NCI-H2107 treated with DMSO at 0.1 percent for 48 hours (cell line): Measurements from ENCODE around the gene STAM2.

Experiments
- DNase-seq: peaks from one replicate; lab custom pipeline; 2025; ENCODE audit not compliant: unreplicated experiment; lab: John Stamatoyannopoulos, UW

STAM2 gene

GRCh38 chr2:152075461-152076050, 100.0 kb downstream of the STAM2 start:
- DNase-seq, result no peak

- DNase-seq, result no peak
Measured at GRCh38 chr2:152072011-152072410, 103.6 kb downstream of the STAM2 start.

- no peak for DNase-seq
Measured at GRCh38 chr2:152071518-152071917, 104.0 kb downstream of the STAM2 start.

DNA sequence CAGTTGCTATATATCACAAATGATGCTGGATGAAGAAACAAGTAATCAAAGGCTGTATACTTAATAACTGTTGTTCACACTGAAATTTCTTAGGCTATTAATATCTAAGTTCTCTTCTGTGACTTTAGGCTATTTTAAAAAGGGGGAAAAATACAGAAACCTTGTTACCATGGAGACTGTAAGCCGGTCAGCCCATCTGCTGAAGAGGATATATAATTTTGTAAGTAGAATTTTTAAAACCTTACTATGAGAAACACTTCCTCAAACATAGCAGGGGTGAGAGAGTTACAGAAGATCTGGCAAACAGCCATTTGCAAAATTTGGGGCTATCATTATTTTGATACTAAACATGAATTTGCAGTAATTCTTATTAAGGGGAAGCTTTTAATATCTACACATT, 104.5 kb downstream of the STAM2 start:
- DNase-seq, result no peak

- no peak for DNase-seq
Measured at GRCh38 chr2:152068226-152068625, 107.3 kb downstream of the STAM2 start.

GRCh38 chr2:152067823-152068222, 107.7 kb downstream of the STAM2 start:
- DNase-seq, result no peak
